Measurements from ENCODE around the gene DIP2B. TPM values are rescaled to one million over a fixed set of nuclear protein-coding genes. Genes with fewer than 3 reads are reported as not detected.

Gene DIP2B
- total RNA-seq, 1 experiment from 2014 or later = 30.2 TPM

- Histone ChIP-seq H3K27ac (ENCODE audit: low read length) (no peak overlapping the region), H3K4me3 (ENCODE audit: low read depth in 2 of 2, low read length in 2 of 2) (no peak overlapping the region), H3K4me1 (ENCODE audit: control insufficient read depth, insufficient read depth, low read length) (no peaks in the 10 kb centered on the region), H3K27me3 (ENCODE audit: control insufficient read depth, insufficient read depth, low read length) (no peaks in the 10 kb centered on the region), H3K9me3 (ENCODE audit: control insufficient read depth, insufficient read depth, low read depth, low read length) (no peaks in the 10 kb centered on the region), H3K36me3 (ENCODE audit: control insufficient read depth, insufficient read depth, low read length) (no peaks in the 10 kb centered on the region)
- TF ChIP-seq SIN3A (IDR thresholded peaks at IDR 0.05; ENCODE audit: borderline replicate concordance, insufficient read depth, low read depth, low read length) (no peak), POLR2AphosphoS5 (IDR thresholded peaks at IDR 0.05; ENCODE audit: low read depth, low read length) (no peak), TCF7L2 (IDR thresholded peaks at IDR 0.05; ENCODE audit: low read depth, low read length) (no peak), REST (IDR thresholded peaks at IDR 0.05; ENCODE audit: insufficient read depth in 1 of 2, low read depth in 2 of 2, low read length in 1 of 2) (no peak)
- TF ChIP-seq, protein P1, sequence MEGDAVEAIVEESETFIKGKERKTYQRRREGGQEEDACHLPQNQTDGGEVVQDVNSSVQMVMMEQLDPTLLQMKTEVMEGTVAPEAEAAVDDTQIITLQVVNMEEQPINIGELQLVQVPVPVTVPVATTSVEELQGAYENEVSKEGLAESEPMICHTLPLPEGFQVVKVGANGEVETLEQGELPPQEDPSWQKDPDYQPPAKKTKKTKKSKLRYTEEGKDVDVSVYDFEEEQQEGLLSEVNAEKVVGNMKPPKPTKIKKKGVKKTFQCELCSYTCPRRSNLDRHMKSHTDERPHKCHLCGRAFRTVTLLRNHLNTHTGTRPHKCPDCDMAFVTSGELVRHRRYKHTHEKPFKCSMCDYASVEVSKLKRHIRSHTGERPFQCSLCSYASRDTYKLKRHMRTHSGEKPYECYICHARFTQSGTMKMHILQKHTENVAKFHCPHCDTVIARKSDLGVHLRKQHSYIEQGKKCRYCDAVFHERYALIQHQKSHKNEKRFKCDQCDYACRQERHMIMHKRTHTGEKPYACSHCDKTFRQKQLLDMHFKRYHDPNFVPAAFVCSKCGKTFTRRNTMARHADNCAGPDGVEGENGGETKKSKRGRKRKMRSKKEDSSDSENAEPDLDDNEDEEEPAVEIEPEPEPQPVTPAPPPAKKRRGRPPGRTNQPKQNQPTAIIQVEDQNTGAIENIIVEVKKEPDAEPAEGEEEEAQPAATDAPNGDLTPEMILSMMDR (IDR thresholded peaks at IDR 0.05) = no peak
- in situ Hi-C loops (cut with HindIII; ENCODE audit: low pct_unique_long_range_greater_than_20kb, low sequenced_read_pairs) = no loop called here
- ChIA-PET CTCF (no interaction called here), POLR2A (no interaction called here)
- BruUV-seq (replicated peaks) = no TSS peak
- ATAC-seq (0 out of 2 replicates have a peak, but pooled peaks have one; percentile 35), DNase-seq (ENCODE audit: low read depth, low spot score) (no peak)
- intact Hi-C loops (cut with micrococcal nuclease; ENCODE audit: unreplicated experiment) = no loop called here
Observed at GRCh38 chr12:50753232-50753769, 248.5 kb downstream of the DIP2B start.

GRCh38 chr12:50763639-50764285 lies 259.0 kb downstream of the DIP2B start, which contains the start of gene ATF1:
Gene ATF1, plus strand, starts transcription at chr12:50764101. Its CDS starts 16,045 bp downstream, at chr12:50780146.
- Histone ChIP-seq H3K4me1 (ENCODE audit: control insufficient read depth, insufficient read depth, low read length) (peaks cover 25% of the 10 kb centered on the region), H3K36me3 (ENCODE audit: control insufficient read depth, insufficient read depth, low read length) (no peaks in the 10 kb centered on the region), H3K4me3 (ENCODE audit: low read depth in 2 of 2, low read length in 2 of 2) (peak within 1 kb of the TSS; percentile 87 to 89), H3K9me3 (ENCODE audit: control insufficient read depth, insufficient read depth, low read depth, low read length) (no peaks in the 10 kb centered on the region), H3K27me3 (ENCODE audit: control insufficient read depth, insufficient read depth, low read length) (no peaks in the 10 kb centered on the region), H3K27ac (ENCODE audit: low read length) (peak within 1 kb of the TSS; percentile 86)
- in situ Hi-C loops (cut with HindIII; ENCODE audit: low pct_unique_long_range_greater_than_20kb, low sequenced_read_pairs) = no loop called here
- no TSS peak for BruUV-seq (replicated peaks)
- intact Hi-C loops (cut with micrococcal nuclease; ENCODE audit: unreplicated experiment) = no loop called here
- ChIA-PET POLR2A (interaction anchor here (0.6 to 0.8 kb wide), 3 partner anchors 179 to 265 kb away, joined by 3 to 14 read pairs (median 4); no protein-coding TSS in a partner anchor), CTCF (interaction anchor here (0.6 kb wide), 2 partner anchors 351 to 408 kb away, joined by 5 to 14 read pairs; no protein-coding TSS in a partner anchor)
- DNase-seq (ENCODE audit: low read depth, low spot score) (peak; percentile 61), ATAC-seq (peak; percentile 95)
- no peak for TF ChIP-seq REST (IDR thresholded peaks at IDR 0.05; ENCODE audit: insufficient read depth in 1 of 2, low read depth in 2 of 2, low read length in 1 of 2)
- TF ChIP-seq SIN3A (IDR thresholded peaks at IDR 0.05; ENCODE audit: borderline replicate concordance, insufficient read depth, low read depth, low read length) = 0 out of 2 replicates have a peak, but pooled peaks have one; percentile 49
- TF ChIP-seq, protein P1 (IDR thresholded peaks at IDR 0.05) = no peak
- peak; percentile 97 for TF ChIP-seq POLR2AphosphoS5 (IDR thresholded peaks at IDR 0.05; ENCODE audit: low read depth, low read length)
- TF ChIP-seq TCF7L2 (IDR thresholded peaks at IDR 0.05; ENCODE audit: low read depth, low read length) = no peak

All from Panc1 (cell line).